ENCODE measurements around the gene G3BP2.
"Not testable (repeated sequence)": the region's sequence is repeated elsewhere in the genome, so short reads cannot be mapped to it uniquely, and the experiment has no call there.

Gene G3BP2

DNA sequence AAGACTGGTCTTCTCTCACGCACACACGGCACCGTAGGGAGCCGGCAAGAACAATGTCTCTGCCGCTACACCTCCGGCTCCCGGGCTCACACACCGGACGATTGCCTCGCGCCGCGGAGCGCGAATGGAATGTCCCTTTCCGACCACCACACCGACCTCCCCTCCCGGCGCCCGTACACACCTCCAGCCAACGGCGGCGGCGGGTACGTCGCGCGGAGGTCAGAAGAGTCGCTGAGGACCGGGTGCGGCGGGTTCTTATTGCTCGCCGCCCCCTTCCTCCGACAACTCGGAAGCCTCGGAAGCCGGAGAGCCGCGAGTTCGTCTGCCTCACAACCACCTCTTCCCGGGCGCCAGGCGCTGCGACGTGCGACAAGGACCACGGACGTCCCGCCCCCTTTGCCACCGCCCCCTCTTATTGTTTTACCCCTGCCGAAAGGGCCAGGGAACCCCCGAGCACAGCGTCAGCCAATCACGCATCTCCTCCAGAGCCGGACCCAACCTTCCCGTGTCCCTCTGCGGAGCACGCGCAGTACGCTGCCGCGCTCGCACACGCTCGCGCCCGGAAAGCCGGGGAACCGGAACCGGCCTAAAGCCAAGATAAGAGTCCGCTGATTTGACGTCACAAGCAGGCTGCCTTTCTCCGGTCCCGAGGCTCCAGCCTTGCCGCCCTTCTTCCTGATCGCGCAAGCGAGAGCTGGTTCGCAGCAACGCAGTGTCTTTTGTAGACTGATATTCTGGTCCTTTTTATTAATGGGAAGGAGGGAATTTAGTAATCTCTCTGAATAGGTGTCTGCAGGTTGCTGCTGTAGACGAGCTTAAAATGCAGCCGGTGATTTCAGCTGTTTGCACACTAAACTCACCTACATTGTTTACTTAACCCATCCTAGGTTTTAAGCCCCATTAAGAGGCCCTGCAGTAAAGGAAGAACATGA lies at the start of gene G3BP2:
Gene G3BP2, minus strand, starts transcription at position 385 of the 932 bp plus-strand sequence. CDS start 11,386 bp downstream, outside the sequence.
- DNase-seq = peak; percentile 82

DNA sequence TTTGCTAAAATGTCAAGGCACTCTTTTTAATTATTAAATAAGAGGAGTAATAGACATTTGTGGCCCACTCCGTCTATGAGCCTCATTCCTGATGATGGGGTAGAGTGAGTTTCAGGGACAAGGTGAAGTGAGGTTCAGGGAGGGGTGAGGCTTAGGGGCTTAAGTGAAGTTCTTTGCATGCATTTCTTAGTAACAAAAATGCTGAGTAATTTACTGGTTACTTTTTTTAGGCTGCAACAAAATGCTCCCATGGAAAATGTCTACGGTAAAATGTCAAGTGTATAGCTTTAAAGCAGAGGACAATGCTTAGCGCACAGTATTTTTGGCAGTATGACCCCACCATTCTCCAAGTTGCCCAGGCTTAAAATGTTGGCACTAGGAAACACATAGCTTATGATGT lies 49.2 kb upstream of the G3BP2 start:
- DNase-seq = no peak

DNA sequence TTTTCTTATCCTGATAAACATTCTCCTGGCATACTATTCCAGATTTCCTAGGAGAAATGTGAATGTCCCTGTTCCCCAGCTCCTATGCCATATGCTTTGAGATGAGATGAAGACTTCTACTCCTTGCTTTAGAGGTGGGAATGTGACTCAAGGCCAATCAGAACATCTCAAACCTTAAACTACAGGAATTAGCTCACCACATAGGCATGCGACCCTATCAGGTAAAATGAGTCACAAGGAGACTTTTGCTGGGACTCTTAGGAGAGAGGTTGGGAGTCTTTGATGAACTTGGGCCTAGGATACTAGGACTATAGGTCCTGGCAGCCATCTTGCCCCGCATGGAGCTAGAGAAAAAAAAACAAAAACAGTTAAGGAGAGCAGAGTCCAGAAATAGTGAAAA lies 45.3 kb upstream of the G3BP2 start:
- DNase-seq = no peak

DNA sequence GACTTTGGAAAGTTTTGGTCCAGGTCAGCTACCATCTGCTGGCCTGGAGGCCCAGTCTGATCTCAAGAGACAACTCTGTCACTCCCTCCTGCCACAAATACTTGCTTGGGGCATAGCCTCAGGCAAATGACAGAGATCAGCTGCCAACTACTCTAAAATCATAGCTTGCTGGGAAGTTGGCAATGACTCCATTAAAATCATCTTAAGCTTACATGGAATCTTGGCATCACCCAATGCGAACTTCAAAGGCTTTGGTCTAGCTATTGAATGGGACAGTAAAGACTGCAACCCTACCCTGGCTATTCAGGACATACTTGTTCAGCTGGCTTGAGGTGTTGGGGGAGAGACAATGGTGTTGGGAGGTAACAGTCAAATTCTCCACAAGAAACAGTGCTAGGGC lies 44.2 kb upstream of the G3BP2 start:
- DNase-seq = no peak

DNA sequence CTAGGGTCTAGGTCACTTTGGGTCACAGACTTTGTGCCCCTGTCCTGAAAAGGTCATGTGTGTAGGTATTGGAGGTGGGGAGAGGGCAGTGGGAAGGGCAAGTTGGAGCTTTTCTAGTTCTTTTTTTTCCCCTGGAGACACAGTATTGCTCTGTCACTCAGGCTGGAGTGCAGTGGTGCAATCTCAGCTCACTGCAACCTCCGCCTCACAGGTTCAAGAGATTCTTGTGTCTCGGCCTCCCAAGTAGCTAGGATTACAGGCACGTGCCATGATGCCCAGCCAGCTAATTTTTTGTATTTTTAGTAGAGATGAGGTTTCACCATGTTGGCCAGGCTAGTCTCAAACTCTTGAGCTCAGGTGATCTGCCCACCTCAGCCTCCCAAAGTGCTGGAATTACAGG lies 42.8 kb upstream of the G3BP2 start:
- DNase-seq = not testable (repeated sequence)

DNA sequence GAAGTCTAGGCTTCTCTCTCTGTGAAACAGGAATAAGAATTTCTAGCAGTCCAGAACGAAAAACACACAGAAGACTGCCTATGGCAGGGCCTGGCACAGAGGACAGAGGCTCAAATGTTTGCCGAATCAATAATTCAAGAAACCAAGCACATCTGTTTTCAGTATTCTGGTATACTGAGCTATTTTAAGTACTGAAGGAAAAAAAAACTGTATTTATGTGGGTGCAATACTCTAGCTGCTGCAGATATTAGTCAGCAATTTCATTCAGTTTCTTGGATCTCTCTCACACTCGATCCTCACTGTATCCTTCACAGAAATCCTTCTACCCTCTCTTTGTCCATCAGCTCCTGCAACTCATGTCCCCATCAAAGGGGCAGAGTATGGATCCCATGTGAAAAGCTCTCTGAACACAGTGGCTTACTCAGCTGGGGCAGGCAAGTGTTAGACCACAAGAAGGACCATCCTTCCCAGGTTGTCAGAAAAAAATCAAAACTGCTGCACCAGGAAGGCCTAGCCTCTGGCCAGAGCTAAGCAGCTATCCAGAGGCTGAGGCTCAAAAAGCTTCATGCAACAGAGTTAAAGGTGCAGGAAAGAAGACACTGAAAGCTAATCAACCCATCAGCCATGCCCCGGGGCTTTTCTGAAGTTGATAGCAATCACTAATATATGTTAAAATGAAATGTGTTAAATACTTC lies 42.0 kb upstream of the G3BP2 start:
- no peak for DNase-seq

DNA sequence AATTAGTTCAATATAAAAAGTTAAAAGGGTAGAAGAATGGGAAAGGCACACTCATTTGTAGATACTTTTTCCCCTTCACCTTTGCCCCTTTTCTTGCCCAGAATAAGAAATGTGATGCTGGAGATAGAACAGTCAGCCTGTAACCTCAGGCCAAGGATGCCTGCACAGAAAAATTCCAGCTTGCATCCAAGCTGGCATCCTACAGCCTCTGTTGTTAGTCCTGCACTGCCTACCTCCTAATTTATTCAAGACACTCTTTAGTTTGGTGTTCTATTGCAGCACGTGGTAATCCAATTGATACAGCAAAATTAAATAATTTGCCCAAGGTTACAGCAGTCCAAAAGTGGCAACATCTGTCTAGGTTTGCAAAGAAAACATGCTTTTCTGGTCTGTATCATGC lies 41.5 kb upstream of the G3BP2 start:
- DNase-seq = no peak

DNA sequence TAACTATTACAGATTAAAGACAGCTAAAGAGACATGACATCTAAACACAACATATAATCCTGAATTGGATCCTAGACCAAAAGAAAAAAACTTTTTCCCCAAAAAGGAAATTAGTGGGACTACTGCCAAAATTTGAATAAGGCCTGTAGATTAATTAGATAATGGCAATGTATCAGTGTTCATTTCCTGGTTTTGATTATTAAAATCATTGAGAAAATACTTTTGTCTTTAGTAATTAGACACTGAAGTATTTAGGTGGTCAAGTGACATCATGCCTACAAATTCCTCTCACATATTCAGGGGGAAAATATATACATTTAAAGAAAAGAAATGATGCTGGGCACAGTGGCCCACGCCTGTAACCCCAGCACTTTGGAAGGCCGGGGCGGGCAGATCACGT lies 40.8 kb upstream of the G3BP2 start:
- no peak for DNase-seq

DNA sequence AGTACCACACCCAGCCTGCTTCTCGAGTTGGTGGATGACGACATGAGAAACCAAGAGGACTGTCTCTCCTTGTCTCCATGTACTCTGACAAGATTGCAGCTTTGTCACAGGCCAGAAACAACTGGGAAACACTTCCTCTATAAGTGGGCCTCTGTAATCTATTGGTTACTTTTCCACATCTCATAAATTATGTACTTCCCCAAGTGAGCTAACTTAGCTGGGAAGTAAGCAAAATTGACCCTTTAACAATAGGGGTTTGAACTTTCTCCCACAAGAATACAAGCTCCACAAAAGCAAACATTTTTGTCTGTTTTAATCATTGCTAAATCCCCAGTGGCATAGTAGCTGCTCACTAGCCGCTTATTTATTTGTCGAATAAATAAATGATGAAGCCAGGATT lies 37.0 kb upstream of the G3BP2 start:
- no peak for DNase-seq

DNA sequence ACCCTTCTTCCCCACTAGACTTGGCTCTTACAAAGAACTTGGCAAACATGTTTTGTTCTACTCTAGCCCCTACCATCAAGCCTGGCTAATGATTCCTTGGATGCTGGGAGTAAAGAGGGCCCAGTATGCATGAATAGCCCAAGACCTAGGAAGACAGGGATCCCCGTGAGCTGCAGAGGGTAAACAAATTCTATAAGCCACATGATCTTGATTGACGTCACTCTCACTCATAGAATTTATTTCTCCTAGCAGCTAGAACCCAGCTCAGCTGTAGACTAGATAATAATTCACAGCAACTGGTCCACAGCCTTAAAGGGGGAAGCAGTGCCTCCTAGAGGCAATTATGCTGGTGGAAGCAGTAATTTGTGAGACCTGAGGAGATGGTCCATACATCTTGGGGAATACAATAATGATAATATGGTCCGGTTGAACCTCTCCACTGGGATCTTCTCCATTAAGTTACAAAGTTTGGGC lies 35.0 kb upstream of the G3BP2 start:
- DNase-seq = no peak

DNA sequence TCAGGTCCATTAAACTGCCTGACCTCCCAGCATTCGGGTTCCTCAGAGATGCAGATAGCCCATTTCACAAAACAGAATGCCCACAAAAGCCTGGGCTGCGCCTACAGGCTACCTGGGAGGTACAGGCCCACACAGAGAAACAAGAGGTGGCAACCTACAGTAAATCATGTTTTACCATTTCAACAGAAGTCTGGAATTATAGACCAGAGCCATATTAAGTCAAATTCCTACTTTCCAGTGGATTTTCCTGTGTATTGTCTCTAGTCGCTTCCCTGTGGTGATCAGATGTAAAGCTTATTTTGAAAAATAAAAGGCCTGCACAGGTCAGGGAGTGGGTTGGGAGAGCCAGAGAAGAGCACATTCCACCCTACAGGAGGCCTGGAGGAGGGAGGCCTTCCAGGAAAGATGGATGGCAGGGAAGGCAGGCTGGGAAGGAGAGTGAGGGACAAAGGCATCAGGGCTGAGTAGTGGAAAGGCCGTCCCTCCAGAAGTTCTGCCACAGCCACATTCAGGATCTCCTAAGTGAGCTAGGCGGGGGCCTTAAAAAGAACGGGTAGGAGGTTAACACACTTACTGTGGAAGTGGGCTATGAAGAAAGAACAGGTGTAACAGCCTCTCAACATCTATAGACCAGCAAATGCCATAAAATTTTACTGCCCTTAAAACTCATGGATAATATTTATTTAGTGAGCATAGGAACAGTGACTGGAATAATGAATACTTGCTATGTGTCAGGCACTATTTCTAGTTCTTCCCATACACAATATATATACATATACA lies 32.2 kb upstream of the G3BP2 start:
- DNase-seq = no peak

DNA sequence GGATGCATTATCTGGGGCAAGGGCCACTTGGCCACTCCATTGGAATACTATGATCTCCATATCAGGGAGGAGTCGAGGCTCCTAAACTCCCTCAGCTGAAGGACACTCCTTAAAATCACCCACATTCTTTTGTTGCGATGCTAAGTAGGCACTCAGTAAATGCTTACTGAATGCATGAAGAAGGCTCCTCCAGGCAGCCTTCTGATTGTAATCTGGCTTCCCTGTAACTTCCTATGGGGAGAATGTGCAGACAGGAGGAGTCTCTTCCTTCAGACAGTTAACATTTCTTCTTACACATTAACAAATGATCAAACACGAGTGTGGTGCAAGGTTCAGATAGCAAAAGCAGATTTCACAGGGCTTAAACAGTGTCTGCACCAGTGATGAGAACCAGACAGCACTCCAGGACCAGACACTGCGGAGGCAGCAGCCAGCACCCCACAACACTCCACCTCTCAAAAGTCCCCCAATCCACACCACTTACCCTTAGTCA lies 29.8 kb upstream of the G3BP2 start:
- DNase-seq = no peak

DNA sequence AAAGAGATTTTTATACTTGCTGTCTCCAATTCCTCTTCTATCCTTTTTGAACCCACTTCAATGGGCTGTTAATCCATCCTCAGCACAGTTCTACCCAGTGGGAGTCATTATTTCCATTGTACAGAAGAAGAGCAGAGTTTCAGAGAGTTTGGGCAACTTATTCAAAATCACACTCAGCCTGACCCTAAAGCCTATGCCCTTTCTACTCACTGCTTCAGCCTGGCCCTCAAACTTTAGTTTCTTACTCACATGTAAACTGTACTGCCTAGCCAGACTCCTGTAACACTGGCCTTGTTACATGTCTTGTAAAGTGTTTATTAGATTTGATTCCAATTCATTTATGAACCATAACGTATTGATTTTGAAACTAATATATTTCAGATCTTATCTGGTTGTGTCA lies 26.1 kb upstream of the G3BP2 start:
- no peak for DNase-seq

DNA sequence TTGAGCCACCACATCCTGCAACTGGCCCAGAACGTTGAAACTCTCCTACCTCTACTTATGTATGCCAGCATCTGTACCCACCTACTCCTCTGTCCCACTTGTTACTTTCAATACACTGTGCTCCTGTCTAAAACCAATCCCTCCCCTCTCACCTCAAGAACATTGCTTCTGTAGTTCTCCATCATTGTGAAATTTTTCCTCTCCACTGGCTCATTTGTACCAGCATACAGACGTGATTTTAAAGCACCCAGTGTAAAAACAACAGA lies 25.7 kb upstream of the G3BP2 start:
- DNase-seq = no peak

DNA sequence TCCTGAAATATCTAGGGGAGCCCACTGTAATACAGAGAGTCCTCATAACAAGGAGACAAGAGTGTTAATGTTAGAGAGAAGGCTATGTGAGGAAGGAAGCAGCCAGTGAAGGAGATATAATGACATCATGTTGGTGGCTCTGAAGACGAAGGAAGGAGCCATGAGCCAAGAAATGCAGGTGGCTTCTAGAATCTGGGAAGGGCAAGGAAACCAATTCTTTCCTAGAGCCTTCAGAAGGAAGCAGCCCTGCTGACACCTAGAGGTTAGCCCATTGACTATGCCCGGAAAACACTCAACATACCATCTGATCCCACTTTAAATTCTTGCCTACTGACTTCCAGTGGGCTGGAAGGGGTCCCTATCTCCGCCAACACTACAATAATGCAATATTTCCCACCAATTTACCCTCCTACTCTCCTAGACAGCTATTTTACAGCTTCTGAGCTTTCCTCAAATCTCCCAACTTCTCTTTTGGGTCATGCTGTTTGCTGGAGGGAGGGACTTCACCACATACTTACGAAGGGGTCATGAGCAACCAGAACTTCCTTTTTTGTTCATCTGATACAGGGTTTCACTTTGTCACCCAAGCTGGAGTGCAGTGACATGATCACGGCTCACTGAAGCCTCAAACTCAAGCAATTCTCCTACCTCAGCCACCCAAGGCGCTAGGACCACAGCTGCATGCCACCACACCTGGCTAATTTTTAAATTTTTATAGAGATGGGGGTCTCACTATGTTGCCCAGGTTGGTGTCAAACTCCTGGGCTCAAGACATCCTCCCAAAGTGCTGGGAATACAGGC lies 25.2 kb upstream of the G3BP2 start:
- DNase-seq = no peak

DNA sequence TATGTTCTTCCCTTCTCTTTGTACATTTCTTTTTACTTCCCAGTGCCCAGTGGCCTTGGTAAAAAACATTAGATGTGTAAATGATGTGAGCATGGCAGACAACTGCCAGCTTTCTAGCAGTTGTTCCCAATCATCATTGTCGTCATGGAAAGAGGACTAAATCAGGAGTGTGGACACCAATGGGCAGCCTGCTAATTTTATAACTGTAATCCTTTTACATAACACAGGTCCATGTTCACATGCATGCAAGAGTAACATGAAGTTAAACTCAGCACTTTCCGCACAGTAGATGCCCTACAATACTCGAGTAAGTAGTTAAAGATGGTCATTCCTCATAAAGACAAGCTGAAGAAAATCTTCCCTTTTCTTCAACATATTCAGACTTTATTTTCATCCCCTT lies 23.4 kb upstream of the G3BP2 start:
- DNase-seq = no peak

DNA sequence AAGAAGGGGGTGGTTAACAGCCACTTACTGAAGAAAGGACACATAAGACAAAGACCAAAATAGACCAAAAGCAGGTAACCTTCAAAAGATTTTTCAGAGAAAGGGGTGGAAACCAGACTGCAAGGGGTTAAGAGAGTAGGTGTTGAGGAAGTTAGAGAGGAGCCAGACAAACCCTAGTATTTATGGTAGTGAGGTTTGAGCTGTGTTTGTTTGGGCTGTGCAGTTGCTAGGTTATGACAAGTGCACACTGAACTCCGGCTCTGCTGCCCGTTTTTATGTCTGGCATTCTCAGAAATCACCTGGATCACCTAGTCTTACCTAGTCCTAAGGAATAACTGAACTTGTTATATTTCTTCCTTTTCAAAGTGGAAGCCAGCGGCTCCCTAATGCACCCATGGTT lies 22.9 kb upstream of the G3BP2 start:
- no peak for DNase-seq

DNA sequence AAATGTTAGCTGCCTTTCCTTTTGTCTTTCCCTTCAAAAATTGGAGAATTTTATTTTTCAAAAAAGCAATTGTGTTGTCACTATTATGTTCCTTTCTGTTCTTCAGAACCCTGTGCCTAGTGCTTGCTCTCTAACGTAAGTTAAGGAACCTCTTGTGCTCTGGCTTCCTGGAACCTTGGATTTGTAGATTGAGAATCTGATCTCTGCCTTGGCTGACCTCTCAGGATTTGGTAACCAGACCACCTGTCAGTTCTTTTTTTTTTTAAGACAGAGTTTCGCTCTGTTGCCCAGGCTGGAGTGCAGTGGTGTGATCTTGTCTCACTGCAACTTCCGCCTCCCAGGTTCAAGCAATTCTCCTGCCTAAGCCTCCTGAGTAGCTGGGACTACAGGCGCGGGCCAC lies 18.9 kb upstream of the G3BP2 start:
- not testable (repeated sequence) for DNase-seq

DNA sequence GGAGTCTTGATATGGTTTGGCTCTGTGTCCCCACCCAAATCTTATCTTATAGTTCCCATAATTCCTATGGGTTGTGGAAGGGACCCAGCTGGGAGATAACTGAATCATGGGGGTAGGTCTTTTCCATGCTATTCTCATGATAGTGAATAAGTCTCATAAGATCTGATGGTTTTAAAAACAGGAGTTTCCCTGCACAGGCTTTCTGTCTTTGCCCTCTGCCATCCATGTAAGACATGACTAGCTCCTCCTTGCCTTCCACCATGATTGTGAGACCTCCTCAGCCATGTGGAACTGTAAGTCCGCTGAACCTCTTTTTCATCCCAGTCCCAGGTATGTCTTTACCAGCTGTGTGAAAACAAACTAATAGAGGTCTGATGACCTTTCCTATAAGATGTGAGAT lies 13.9 kb upstream of the G3BP2 start:
- not testable (repeated sequence) for DNase-seq

DNA sequence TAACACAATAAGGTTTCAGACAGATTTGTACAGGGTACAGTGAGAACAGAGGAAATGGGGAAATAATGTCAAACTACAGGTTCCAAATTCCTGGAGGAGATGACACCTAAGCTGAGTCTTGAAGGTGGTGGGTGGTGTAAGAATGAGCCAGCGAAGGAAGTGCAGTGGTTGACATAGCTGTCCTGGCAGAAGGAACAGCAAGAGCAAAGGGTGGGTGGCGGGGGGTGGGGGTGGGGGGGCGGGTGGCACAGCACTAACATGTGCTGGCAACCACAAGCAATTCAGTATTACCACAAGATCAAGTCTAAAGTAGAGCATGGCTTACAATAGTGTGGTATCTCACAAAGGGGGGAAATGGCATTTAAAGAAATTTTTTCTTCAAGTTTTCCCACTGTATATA lies 13.1 kb upstream of the G3BP2 start:
- no peak for DNase-seq

DNA sequence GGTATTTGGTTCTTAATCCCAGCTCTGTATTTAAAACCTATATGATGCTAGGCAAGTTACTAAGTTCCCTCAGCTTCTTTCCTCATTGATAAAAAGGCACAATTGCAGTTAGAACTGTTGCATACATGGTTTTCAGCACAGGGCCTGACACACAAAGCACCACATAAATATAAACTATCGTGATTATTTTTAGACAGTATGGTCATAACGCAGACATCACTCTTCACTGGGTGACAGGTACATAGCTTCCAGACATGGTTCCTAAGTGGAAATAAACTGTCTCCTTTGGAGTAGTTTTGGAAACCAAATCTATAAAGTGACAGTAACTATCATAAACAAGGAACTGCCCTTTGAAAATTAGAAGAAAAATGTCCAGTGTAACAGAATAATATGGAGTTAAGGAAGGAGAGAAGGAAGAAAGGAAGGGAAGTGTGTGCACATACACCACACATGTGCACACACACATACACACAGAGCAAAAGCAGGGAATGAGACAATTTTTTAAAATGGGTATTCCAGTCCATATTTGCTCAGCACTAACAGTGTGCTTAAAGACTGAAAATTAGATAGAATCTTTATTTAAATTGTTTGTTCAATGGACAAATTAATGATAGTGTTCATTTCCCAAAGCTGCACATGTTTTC lies 12.5 kb upstream of the G3BP2 start:
- DNase-seq = no peak
